ENCODE results near the gene RGPD8. TPM values are rescaled to one million over a fixed set of nuclear protein-coding genes. Genes with fewer than 3 reads are reported as not detected.
"Not testable (repeated sequence)": the region's sequence is repeated elsewhere in the genome, so short reads cannot be mapped to it uniquely, and the experiment has no call there.

RGPD8 gene
- polyA plus RNA-seq, 3 donors: 4.0 to 7.1 (median 4.7) TPM

- not testable (repeated sequence) for DNase-seq
Measured at GRCh38 chr2:112435716-112436431, 2.4 kb upstream of the RGPD8 start.

DNA sequence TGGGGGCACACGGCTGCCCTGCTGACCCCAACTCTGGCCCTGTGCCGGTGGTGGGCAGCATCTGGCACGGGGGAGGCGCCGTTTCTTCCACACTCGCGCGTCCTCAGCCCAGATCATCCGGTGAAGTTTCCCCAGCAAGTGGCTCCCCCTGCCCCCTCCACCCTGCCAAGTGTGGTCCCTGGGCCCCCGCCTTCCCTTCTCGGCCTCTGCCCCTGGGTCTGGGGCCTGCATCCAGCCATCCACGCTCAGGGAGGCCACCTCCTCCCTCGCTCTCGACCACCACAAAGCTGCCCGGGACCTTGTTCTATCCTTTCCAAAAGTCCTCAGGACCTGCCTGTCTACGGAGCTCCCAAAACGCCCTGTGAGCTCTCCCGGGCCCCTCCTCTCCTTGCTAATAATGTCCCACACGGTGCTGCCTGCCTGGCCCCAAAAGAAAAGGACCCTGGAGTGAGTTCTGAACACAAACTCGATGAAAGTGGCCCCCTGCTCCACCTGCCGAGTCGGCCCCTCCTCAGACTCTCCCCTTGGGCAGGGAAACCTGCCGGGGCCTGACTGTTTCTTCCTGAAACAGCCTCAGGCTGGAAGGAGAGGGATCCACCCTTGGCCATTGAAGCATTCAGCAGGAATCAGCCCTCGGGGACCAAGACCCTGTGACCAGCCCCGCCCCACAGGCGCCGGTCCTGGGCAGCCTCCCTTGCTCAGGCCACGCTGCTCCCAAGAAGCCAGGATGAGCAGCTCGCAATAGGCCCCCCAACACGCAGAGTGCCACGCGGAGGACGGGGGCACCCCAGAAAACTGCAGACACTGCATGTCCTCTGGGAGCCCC is 1.7 kb upstream of the RGPD8 start:
- not testable (repeated sequence) for DNase-seq

GRCh38 chr2:112433932-112434730 is 686 bp upstream of the RGPD8 start:
- DNase-seq: no peak

GRCh38 chr2:112432735-112433479 is 538 bp downstream of the RGPD8 start:
- not testable (repeated sequence) for DNase-seq

DNA sequence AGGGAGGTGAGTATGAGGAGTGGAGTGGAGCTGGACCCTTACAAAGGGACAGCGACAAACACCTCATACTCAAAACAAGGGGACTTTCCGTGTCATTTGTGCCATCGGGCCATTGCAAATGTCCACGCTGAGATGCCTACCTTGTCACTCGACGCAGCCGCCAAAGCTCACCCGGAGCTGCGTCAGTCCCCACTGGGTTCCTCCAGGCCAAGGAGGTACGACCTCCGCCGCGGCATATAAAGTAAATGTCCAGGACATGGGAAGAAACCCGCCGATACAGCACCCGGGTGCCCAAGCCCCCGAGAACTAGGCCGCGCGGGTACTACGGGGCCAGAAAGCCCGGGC is 1.1 kb downstream of the RGPD8 start:
- not testable (repeated sequence) for DNase-seq

DNA sequence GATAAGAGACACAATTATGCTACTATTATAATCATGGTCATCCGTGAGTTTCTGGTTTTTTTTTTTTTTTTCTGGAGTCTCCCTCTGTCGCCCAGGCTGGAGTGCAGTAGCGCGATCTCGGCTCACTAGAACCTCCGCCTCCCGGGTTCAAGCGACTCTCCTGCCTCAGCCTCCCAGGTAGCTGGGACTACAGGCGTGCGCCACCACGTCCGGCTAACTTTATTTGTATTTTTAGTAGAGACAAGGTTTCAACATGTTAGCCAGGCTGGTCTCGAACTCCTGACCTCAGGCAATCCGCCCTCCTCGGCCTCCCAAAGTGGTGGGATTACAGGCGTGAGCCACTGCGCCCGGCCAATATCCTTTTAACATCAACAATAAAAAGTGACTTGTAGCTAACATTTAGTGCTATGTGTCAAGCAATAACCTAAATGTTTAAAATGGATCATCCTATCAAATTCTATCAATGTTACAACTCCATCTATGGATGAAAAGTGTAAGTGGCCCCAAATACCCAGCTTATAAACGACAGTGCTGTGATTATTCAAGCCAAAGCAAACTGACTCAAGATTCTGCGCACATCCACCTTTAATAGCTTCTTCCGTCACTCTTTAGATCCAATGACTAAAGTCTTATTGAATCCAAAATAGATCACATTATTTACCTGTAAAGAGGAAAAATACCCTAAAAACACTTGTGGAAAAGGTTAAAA is 1.7 kb downstream of the RGPD8 start:
- not testable (repeated sequence) for DNase-seq

DNA sequence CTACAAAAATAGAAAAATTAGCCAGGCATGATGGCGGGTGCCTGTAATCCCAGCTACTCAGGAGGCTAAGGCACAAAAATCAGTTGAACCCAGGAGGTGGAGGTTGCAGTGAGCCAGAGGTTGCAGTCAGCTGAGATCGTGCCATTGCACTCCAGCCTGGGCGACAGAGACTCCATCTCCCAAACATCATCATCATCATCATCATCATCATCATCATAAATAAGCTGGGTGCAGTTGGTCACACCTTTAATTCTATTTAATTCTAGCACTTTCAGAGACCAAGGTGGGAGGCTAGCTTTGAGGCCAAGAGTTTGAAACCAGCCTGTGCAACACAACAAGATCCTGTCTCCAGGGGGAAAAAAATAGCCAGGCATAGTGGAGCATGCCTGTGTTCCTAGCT is 8.9 kb downstream of the RGPD8 start:
- DNase-seq: not testable (repeated sequence)

DNA sequence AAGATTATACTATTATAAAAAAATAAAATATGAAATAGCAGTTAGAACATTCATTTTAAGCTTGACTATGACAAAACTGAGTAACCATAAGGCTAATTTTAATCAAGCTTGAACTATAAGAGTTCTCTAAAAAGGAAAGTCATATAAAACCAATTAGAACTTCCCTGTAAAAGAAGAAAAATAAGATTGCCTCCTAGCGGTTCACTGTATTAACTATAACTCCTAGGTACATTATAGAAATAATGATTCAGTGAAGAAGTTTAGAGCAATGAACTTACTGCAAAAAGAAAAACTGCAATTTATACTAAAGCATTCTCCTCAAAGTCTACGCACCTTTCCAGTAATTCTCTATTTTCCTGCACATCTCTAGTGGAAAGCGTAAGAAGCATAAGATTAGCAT is 16.6 kb downstream of the RGPD8 start:
- not testable (repeated sequence) for DNase-seq

DNA sequence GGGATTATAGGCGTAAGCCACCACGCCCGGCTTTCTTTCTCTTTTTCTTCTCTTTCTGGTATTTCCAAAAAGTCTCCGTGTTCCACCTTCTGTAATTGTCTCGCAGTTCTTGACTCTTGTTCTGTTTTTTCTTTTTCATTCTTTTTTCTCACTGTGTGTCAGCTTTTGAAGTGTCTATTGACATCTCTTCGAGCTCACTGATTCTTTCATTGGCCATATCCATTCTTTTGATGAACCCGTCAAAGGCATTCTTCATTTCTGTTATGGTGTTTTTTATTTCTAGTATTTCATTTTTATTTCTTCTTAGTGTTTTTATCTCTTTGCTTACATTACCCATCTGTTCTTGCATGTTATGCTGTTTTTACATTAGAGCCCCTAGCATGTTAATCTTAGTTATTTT is 73.4 kb downstream of the RGPD8 start:
- not testable (repeated sequence) for DNase-seq

DNA sequence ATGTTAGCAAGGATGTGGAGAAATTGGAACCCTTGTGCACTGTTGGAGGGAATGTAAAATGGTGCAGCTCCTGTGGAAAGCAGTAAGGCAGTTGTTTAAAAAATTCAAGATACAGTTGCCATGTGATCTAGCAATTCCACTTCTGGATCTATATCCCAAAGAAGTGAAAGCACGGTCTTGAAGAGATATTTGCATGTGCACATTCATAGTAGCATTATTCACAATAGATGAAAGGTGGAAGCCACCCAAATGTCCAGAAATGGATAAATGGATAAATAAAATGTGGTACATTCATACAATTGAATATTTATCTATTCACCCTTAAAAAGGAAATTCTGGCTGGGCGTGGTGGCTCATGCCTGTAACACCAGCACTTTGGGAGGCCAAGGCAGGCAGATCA is 79.1 kb downstream of the RGPD8 start:
- DNase-seq: not testable (repeated sequence)

DNA sequence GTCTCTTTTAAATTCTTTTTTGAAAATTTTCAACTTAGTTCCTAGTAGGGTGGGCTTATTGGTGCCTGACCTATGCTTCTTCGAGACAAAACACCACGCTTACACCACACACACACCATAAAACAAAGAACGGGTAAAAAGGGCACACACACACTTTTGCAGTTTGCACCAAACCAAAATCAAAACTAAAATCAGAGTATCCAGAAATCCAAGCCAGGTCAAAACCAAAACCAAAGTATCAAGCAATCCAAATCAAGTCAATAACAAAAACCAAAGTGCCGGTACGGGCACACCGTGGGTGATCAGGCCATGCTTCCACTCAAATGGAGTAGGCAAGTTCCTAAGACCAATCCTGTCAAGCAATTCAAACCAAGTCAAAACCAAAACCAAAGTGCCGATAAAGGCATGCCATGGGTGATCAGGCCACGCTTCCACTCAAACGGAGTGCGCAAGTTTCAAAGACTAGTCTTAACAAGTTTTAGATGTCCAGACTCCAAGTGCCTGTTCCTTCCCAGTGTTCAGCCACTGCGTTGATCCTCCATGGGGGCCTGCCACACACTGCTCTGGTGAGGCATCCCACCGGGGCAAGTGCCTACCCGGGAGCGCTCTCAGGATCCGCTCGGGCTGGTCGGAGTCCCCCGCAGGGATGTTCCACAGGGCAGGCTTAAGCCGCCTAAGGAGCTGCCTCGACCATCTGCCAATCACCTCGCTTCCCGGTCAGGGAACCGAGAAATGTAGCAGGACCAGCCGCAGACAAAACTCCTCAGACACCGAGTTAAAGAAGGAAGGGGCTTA is 80.4 kb downstream of the RGPD8 start:
- DNase-seq: not testable (repeated sequence)

DNA sequence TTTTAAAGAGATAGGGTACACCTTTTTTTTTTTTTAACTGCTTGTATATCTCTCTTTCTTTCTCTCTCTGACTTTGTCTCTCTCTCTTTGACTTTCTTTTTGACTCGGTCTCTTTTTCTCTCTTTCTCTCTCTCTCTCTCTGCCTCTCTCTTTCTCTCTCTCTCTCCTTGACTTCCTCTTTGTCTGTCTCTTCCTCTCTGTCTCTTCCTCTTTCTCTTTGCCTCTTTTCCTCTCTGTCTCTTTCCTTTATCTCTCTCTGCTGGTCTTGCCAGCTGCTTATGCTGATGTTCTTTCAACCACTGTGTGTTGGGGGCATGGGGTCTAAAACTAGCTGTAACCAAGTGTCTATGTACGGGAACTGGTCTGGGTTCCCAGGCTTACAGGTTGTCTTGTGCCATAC is 81.2 kb downstream of the RGPD8 start:
- not testable (repeated sequence) for DNase-seq

GRCh38 chr2:112345030-112346027 is 88.1 kb downstream of the RGPD8 start:
- DNase-seq: no peak

GRCh38 chr2:112343827-112344585 is 89.4 kb downstream of the RGPD8 start:
- no peak for DNase-seq

GRCh38 chr2:112342067-112342550 is 91.3 kb downstream of the RGPD8 start:
- peak; percentile 49 for DNase-seq

GRCh38 chr2:112340475-112341267 is 92.8 kb downstream of the RGPD8 start:
- no peak for DNase-seq

GRCh38 chr2:112339986-112340385 is 93.5 kb downstream of the RGPD8 start:
- DNase-seq: peak; percentile 38

Measured in renal pelvis (tissue), 4 donors.